ENCODE data around the gene PIK3C3. TPM values are rescaled to one million over a fixed set of nuclear protein-coding genes. Genes with fewer than 3 reads are reported as not detected.

The PIK3C3 gene
- total RNA-seq (2021; ENCODE audit: unreplicated experiment) (23.9 TPM), Bru-seq, nascent RNA (percentile 74 among the genes with signal in this experiment), BruChase-seq, experiment 1, labeled RNA remaining after a 2-hour chase (percentile 56 among the genes with signal in this experiment), BruChase-seq, experiment 2, labeled RNA remaining after a 6-hour chase (percentile 57 among the genes with signal in this experiment)
- 11.4 TPM for polyA plus RNA-seq (2012; ENCODE audit: insufficient read length)
- long read RNA-seq, full-length matches to known transcripts, result 27 of 38 reads
- long read RNA-seq, partial matches to known transcripts, result 3 of 38 reads
- long read RNA-seq, other reads (novel, unspliced or antisense), result 8 of 38 reads

- ChIA-PET CTCF (interaction anchor here (0.7 kb wide), 1 partner anchor 51 kb away, joined by 3 read pairs; no protein-coding TSS in a partner anchor), POLR2A (no interaction called here)
- Histone ChIP-seq H3K9me3 (ENCODE audit: control insufficient read depth, insufficient read depth, low read depth, low read length) (no peaks in the 10 kb centered on the region), H3K27me3 (ENCODE audit: control insufficient read depth, insufficient read depth, low read length) (no peaks in the 10 kb centered on the region), H3K4me3 (ENCODE audit: low read depth in 2 of 2, low read length in 2 of 2) (peak within 1 kb of the TSS; percentile 88 to 95), H3K4me1 (ENCODE audit: control insufficient read depth, insufficient read depth, low read length) (peaks cover 5% of the 10 kb centered on the region; the same call in 1 of the 2 replicates), H3K36me3 (ENCODE audit: control insufficient read depth, insufficient read depth, low read length) (peaks cover 5% of the 10 kb centered on the region), H3K27ac (ENCODE audit: low read length) (peak within 1 kb of the TSS; percentile 84)
- ATAC-seq (peak; percentile 99), DNase-seq (ENCODE audit: low read depth, low spot score) (peak; percentile 81)
- TF ChIP-seq SIN3A (IDR thresholded peaks at IDR 0.05; ENCODE audit: borderline replicate concordance, insufficient read depth, low read depth, low read length) (no peak), POLR2AphosphoS5 (IDR thresholded peaks at IDR 0.05; ENCODE audit: low read depth, low read length) (peak; percentile 27; the same call in 1 of the 2 replicates)
- intact Hi-C loops (cut with micrococcal nuclease; ENCODE audit: unreplicated experiment) (no loop called here), in situ Hi-C loops (cut with HindIII; ENCODE audit: low pct_unique_long_range_greater_than_20kb, low sequenced_read_pairs) (no loop called here)
- BruUV-seq (replicated peaks), result no TSS peak
These were observed at the start of gene PIK3C3 for GRCh38 chr18:41954827-41955613. TSS of gene PIK3C3 (plus strand) at chr18:41955234. CDS start at chr18:41955292, 58 bp downstream.

GRCh38 chr18:41905786-41906527, 49.1 kb upstream of the PIK3C3 start:
- intact Hi-C loops (cut with micrococcal nuclease; ENCODE audit: unreplicated experiment), result loop anchor here (2.0 kb wide), 1 partner anchor 155 kb away; no protein-coding TSS in a partner anchor
- BruUV-seq (replicated peaks), result no TSS peak
- in situ Hi-C loops (cut with HindIII; ENCODE audit: low pct_unique_long_range_greater_than_20kb, low sequenced_read_pairs), result no loop called here
- no peak for TF ChIP-seq CTCF (IDR thresholded peaks at IDR 0.05)
- TF ChIP-seq SIN3A (IDR thresholded peaks at IDR 0.05; ENCODE audit: borderline replicate concordance, insufficient read depth, low read depth, low read length), result no peak
- TF ChIP-seq POLR2AphosphoS5 (IDR thresholded peaks at IDR 0.05; ENCODE audit: low read depth, low read length), result no peak
- TF ChIP-seq REST (IDR thresholded peaks at IDR 0.05; ENCODE audit: insufficient read depth in 1 of 2, low read depth in 2 of 2, low read length in 1 of 2), result no peak
- no peak for TF ChIP-seq TCF7L2 (IDR thresholded peaks at IDR 0.05; ENCODE audit: low read depth, low read length)
- ATAC-seq (no peak), DNase-seq (ENCODE audit: low read depth, low spot score) (no peak)
- H3K4me1 ChIP-seq (ENCODE audit: control insufficient read depth, insufficient read depth, low read length), result no peaks in the 10 kb centered on the region
- no peaks in the 10 kb centered on the region for H3K36me3 ChIP-seq (ENCODE audit: control insufficient read depth, insufficient read depth, low read length)
- ChIA-PET CTCF (no interaction called here), POLR2A (no interaction called here)
- no peaks in the 10 kb centered on the region for H3K9me3 ChIP-seq (ENCODE audit: control insufficient read depth, insufficient read depth, low read depth, low read length)
- no peaks in the 10 kb centered on the region for H3K27me3 ChIP-seq (ENCODE audit: control insufficient read depth, insufficient read depth, low read length)
- H3K4me3 ChIP-seq (ENCODE audit: low read depth in 2 of 2, low read length in 2 of 2), result no peak overlapping the region
- H3K27ac ChIP-seq (ENCODE audit: low read length), result no peak overlapping the region

Measured in Panc1 (cell line).